GM18502 (cell line): ENCODE data around the gene MRPL4.
A peak's percentile ranks its signal among the peaks of the same experiment; 100 is the strongest.

Source experiments
- ATAC-seq: cut with Tn5 transposase; IDR thresholded peaks from one replicate; pipeline ENCODE4 v1.9.1; 2021; ENCODE audit warnings: mild to moderate bottlenecking; ENCODE audit not compliant: unreplicated experiment, poor library complexity

MRPL4 gene

DNA sequence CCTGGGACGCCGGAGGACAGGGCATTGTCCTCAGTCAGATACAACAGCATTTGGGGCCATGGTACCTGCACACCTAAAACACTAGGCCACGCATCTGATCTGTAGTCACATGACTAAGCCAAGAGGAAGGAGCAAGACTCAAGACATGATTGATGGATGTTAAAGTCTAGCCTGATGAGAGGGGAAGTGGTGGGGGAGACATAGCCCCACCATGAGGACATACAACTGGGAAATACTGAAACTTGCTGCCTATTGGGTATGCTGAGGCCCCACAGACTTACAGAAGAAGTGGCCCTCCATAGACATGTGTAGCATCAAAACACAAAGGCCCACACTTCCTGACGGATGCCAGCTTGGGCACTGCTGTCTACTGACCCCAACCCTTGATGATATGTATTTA lies 33.4 kb downstream of the MRPL4 start:
- no peak for ATAC-seq

DNA sequence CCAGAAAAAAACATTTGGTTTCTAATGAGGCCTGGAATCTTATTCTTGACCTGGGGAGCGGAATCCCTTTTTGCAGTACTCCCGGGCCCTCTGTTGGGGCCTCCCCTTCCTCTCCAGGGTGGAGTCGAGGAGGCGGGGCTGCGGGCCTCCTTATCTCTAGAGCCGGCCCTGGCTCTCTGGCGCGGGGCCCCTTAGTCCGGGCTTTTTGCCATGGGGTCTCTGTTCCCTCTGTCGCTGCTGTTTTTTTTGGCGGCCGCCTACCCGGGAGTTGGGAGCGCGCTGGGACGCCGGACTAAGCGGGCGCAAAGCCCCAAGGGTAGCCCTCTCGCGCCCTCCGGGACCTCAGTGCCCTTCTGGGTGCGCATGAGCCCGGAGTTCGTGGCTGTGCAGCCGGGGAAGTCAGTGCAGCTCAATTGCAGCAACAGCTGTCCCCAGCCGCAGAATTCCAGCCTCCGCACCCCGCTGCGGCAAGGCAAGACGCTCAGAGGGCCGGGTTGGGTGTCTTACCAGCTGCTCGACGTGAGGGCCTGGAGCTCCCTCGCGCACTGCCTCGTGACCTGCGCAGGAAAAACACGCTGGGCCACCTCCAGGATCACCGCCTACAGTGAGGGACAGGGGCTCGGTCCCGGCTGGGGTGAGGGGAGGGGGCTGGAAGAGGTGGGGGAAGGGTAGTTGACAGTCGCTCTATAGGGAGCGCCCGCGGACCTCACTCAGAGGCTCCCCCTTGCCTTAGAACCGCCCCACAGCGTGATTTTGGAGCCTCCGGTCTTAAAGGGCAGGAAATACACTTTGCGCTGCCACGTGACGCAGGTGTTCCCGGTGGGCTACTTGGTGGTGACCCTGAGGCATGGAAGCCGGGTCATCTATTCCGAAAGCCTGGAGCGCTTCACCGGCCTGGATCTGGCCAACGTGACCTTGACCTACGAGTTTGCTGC lies 35.1 kb downstream of the MRPL4 start, which contains the start of gene ICAM4:
ICAM4 (plus strand) TSS at position 153 of the 935 bp plus-strand sequence; CDS start at position 211, 58 bp downstream.
- ATAC-seq, result peak; percentile 33

- ATAC-seq, result no peak
Measured at GRCh38 chr19:10288662-10289166, 36.7 kb downstream of the MRPL4 start.

- ATAC-seq, result no peak
Measured at GRCh38 chr19:10289167-10289835, 37.3 kb downstream of the MRPL4 start.

- no peak for ATAC-seq
Measured at GRCh38 chr19:10289836-10290356, 37.9 kb downstream of the MRPL4 start, which contains the start of gene ICAM5. Gene ICAM5 (plus strand): TSS chr19:10289952. CDS start chr19:10290044, 92 bp downstream.

DNA sequence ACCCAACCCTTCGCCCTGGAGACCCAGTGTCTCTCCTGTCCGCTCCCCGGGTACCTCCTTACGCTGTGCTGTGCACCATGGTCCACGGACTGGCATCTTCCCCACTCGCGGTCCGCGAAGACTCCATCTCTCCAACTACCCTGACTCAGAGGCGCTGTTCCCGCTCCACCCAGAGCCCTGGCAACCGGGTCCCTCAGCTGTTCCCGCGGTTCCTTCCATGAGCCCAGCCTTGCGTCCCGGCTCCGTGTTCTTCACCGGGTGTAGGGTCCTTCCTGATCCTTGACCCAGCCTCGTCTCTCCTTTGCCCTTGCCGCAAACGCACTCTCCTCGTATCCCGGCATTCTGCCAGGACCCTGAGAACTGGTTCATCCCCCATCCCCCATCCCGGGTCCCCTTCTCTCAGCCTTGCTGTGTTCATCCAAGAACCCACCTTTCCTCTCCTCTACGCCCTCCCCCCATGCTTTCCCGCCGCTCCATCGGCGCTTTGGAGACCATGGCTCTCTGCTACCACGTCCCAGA lies 38.4 kb downstream of the MRPL4 start:
- no peak for ATAC-seq

- ATAC-seq, result no peak
Measured at GRCh38 chr19:10290876-10291553, 39.0 kb downstream of the MRPL4 start.

GRCh38 chr19:10291554-10292205 lies 39.7 kb downstream of the MRPL4 start:
- no peak for ATAC-seq

DNA sequence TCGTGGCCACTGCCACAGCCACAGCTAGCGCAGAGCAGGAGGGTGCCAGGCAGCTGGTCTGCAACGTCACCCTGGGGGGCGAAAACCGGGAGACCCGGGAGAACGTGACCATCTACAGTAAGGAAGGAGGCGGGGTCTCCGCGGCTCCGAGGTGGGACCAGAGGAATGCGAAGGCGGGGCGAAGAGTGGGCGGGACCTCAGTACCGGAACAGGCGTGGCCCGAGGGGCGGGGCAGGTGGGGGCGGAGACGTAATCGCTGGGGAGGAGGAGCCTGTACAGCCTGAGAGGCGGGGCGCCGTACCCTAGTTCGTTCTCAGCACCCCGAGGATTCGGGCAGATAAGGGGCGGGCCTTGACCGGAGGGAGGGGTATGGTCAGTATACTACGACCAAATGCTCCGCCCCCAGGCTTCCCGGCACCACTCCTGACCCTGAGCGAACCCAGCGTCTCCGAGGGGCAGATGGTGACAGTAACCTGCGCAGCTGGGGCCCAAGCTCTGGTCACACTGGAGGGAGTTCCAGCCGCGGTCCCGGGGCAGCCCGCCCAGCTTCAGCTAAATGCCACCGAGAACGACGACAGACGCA lies 40.3 kb downstream of the MRPL4 start:
- no peak for ATAC-seq

DNA sequence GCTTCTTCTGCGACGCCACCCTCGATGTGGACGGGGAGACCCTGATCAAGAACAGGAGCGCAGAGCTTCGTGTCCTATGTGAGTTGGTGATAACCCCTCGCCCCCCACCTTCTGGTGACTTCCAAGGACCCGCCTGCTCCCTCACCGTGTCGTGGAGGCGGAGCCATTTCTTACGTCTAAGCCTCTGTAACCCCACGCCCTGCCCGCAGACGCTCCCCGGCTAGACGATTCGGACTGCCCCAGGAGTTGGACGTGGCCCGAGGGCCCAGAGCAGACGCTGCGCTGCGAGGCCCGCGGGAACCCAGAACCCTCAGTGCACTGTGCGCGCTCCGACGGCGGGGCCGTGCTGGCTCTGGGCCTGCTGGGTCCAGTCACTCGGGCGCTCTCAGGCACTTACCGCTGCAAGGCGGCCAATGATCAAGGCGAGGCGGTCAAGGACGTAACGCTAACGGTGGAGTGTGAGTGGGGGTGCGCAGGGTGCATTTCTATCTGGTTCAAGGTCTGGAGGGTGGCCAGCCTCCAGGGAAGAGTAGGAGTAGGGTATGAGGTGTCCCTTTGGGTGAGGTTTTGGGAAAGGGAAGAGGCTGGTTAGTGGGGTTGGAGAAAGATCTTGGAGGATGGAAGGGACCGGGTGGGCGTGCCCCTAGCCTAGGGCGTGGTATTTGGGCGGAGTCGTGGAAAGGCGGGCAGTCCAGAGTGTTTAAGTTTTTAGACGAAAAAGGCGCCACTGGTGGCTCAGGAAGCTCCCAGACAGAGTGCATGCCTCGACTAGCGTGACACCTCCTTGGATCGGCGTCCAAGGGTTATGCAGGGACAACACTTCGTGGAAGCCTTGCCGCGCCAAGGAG lies 41.0 kb downstream of the MRPL4 start:
- no peak for ATAC-seq

DNA sequence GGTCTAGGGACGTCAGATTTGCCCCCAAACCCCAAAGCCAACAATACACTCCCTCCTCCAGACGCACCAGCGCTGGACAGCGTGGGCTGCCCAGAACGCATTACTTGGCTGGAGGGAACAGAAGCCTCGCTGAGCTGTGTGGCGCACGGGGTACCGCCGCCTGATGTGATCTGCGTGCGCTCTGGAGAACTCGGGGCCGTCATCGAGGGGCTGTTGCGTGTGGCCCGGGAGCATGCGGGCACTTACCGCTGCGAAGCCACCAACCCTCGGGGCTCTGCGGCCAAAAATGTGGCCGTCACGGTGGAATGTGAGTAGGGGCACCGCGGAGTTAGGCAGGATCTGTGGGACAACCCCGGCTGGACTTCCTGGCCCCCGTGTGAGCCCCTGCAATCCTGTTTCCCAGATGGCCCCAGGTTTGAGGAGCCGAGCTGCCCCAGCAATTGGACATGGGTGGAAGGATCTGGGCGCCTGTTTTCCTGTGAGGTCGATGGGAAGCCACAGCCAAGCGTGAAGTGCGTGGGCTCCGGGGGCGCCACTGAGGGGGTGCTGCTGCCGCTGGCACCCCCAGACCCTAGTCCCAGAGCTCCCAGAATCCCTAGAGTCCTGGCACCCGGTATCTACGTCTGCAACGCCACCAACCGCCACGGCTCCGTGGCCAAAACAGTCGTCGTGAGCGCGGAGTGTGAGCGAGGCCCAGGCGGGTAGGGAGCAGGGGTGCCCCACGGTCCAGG lies 41.8 kb downstream of the MRPL4 start:
- ATAC-seq, result no peak

DNA sequence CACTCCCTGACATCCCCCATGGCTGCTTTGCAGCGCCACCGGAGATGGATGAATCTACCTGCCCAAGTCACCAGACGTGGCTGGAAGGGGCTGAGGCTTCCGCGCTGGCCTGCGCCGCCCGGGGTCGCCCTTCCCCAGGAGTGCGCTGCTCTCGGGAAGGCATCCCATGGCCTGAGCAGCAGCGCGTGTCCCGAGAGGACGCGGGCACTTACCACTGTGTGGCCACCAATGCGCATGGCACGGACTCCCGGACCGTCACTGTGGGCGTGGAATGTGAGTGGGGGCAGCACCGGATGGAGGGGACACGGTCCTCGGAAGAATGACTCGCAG lies 42.3 kb downstream of the MRPL4 start:
- ATAC-seq, result no peak

GRCh38 chr19:10295305-10295846 lies 43.4 kb downstream of the MRPL4 start:
- ATAC-seq, result peak; percentile 52

- no peak for ATAC-seq
Measured at GRCh38 chr19:10295847-10296591, 44.0 kb downstream of the MRPL4 start.

DNA sequence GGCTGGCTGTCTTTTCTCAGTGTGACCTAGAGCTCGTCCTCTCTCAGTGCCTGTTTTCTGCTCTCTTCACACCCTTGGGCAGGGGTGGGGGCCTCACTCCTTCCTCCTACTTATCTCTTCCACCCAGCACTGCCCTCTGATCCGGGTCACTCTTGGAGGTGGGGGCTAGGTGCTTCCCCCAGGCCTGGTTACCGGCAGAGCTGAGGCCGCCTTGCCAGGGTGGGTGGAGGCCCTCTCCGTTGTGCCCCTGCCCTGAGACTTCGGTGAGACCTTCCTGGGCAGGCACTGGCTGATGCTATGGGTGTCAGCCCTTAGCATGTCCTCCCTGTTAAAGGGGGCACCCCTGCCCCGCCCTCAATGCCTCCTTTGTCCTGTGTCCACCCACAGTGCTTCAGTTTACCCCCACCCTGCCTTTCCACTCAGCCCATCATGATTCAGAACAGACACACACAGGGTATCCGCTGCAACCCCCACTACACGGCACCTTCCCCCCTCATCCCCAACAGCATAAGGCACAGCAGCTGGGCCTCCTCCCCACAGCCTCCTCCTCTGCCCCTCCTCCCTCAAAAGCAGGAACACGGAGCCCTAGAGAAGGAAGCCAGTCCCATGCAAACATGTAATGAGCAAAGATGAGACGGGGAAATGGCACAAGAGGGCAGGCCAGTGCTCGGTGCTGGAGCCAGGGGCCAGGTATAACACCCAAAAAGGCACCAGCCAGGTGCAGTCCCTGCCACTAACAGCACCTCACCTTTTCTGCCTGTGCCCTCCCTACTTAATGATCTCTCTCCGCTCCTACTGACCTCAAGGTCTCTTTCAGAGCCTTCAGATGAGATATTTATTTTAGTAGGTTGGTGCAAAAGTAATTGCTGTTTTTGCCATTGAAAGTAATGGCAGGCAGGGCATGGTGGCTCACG lies 47.8 kb downstream of the MRPL4 start:
- no peak for ATAC-seq
